Measurements from ENCODE around the gene PARN.

GRCh38 chr16:14667347-14668266 is 37.5 kb upstream of the PARN start:
- TF ChIP-seq MAX (CRISPR knock-in tag; IDR thresholded peaks at IDR 0.05) (no peak), ZSCAN18 (CRISPR knock-in tag; IDR thresholded peaks at IDR 0.05) (no peak), MXD4 (CRISPR knock-in tag; IDR thresholded peaks at IDR 0.05; ENCODE audit: borderline replicate concordance) (no peak), IRF1 (CRISPR knock-in tag; IDR thresholded peaks at IDR 0.05) (no peak), NFE2L1 (CRISPR knock-in tag; IDR thresholded peaks at IDR 0.05) (no peak), IRF2 (CRISPR knock-in tag; IDR thresholded peaks at IDR 0.05; ENCODE audit: borderline replicate concordance, low read depth) (no peak), ATF6 (CRISPR knock-in tag; IDR thresholded peaks at IDR 0.05) (no peak), PRDM15 (CRISPR knock-in tag; IDR thresholded peaks at IDR 0.05) (no peak), EMX1 (CRISPR knock-in tag; IDR thresholded peaks at IDR 0.05) (no peak), MLX (CRISPR knock-in tag; IDR thresholded peaks at IDR 0.05) (no peak), SMAD4 (CRISPR knock-in tag; IDR thresholded peaks at IDR 0.05) (no peak), NR2C2 (CRISPR knock-in tag; IDR thresholded peaks at IDR 0.05) (no peak)
- TF ChIP-seq, protein P1, sequence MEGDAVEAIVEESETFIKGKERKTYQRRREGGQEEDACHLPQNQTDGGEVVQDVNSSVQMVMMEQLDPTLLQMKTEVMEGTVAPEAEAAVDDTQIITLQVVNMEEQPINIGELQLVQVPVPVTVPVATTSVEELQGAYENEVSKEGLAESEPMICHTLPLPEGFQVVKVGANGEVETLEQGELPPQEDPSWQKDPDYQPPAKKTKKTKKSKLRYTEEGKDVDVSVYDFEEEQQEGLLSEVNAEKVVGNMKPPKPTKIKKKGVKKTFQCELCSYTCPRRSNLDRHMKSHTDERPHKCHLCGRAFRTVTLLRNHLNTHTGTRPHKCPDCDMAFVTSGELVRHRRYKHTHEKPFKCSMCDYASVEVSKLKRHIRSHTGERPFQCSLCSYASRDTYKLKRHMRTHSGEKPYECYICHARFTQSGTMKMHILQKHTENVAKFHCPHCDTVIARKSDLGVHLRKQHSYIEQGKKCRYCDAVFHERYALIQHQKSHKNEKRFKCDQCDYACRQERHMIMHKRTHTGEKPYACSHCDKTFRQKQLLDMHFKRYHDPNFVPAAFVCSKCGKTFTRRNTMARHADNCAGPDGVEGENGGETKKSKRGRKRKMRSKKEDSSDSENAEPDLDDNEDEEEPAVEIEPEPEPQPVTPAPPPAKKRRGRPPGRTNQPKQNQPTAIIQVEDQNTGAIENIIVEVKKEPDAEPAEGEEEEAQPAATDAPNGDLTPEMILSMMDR (IDR thresholded peaks at IDR 0.05), result no peak

Measured in WTC11 (cell line).